ENCODE results near the gene KLF16. TPM values are rescaled to one million over a fixed set of nuclear protein-coding genes. Genes with fewer than 3 reads are reported as not detected.

KLF16 gene
- total and polyA plus RNA-seq, 9 of the 15 experiments (the other 6 are each of a cell fraction or from before 2014, with no cell fraction given): 0.04 to 60.4 (median 6.8) TPM

DNA sequence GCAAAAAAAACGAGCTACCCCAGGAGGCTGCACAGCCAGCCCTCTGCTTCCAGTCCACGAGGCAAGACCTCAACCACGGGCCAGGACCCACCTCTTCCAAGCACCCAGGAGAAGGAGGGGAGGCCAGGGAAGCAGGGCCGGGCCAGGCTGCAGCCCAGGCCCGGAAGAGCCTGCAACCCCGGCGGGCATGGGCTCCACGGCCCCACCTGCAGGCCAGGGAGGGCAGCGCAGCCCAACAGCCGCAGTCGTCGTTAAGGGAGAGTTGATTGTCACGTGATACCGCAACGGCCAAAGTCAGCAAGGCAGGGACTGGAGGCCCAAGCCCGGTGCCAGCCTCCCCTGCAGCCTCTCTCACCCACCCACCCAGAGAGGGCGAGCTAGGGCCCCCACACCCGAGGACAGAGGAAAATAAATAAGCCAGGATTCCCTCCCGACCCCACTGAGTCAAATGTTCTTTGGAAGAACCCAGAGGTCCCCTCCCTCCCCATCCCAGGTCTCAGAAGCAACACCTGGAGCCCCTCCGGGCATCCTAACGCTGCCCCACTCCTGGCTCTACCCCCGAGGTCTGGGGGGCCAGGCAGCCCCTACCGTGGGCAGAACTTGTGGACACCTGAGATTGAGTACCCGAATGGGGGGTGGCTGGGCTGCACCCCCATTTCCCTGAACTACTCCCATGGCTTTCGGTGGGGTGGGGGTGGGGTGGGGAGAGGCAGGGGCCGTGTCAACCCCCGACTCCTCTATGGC is 9.9 kb downstream of the KLF16 start (continued):
- TF ChIP-seq, protein P1, sequence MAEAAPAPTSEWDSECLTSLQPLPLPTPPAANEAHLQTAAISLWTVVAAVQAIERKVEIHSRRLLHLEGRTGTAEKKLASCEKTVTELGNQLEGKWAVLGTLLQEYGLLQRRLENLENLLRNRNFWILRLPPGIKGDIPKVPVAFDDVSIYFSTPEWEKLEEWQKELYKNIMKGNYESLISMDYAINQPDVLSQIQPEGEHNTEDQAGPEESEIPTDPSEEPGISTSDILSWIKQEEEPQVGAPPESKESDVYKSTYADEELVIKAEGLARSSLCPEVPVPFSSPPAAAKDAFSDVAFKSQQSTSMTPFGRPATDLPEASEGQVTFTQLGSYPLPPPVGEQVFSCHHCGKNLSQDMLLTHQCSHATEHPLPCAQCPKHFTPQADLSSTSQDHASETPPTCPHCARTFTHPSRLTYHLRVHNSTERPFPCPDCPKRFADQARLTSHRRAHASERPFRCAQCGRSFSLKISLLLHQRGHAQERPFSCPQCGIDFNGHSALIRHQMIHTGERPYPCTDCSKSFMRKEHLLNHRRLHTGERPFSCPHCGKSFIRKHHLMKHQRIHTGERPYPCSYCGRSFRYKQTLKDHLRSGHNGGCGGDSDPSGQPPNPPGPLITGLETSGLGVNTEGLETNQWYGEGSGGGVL (CRISPR knock-in tag; IDR thresholded peaks at IDR 0.05): no peak
- TF ChIP-seq NFRKB (IDR thresholded peaks at IDR 0.05; ENCODE audit: low read depth): no peak
- no peak for TF ChIP-seq NR3C1 (CRISPR knock-in tag; IDR thresholded peaks at IDR 0.05)
- 0 out of 2 replicates have a peak, but pooled peaks have one; percentile 81 for TF ChIP-seq ZNF583 (CRISPR knock-in tag; IDR thresholded peaks at IDR 0.05)
- TF ChIP-seq HOMEZ (CRISPR knock-in tag; IDR thresholded peaks at IDR 0.05): 0 out of 2 replicates have a peak, but pooled peaks have one; percentile 22
- no peak for TF ChIP-seq GATAD2A (IDR thresholded peaks at IDR 0.05)
- TF ChIP-seq TCF15 (CRISPR knock-in tag; IDR thresholded peaks at IDR 0.05): no peak
- TF ChIP-seq, protein P2, sequence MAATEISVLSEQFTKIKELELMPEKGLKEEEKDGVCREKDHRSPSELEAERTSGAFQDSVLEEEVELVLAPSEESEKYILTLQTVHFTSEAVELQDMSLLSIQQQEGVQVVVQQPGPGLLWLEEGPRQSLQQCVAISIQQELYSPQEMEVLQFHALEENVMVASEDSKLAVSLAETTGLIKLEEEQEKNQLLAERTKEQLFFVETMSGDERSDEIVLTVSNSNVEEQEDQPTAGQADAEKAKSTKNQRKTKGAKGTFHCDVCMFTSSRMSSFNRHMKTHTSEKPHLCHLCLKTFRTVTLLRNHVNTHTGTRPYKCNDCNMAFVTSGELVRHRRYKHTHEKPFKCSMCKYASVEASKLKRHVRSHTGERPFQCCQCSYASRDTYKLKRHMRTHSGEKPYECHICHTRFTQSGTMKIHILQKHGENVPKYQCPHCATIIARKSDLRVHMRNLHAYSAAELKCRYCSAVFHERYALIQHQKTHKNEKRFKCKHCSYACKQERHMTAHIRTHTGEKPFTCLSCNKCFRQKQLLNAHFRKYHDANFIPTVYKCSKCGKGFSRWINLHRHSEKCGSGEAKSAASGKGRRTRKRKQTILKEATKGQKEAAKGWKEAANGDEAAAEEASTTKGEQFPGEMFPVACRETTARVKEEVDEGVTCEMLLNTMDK (IDR thresholded peaks at IDR 0.05; ENCODE audit: borderline replicate concordance, insufficient read depth, low read depth, low read length, poor library complexity, severe bottlenecking): peak; percentile 45
- no peak for TF ChIP-seq MCM2 (IDR thresholded peaks at IDR 0.05; ENCODE audit: low read depth)
- no peak for TF ChIP-seq ZNF778 (CRISPR knock-in tag; IDR thresholded peaks at IDR 0.05)
- TF ChIP-seq, protein P3, sequence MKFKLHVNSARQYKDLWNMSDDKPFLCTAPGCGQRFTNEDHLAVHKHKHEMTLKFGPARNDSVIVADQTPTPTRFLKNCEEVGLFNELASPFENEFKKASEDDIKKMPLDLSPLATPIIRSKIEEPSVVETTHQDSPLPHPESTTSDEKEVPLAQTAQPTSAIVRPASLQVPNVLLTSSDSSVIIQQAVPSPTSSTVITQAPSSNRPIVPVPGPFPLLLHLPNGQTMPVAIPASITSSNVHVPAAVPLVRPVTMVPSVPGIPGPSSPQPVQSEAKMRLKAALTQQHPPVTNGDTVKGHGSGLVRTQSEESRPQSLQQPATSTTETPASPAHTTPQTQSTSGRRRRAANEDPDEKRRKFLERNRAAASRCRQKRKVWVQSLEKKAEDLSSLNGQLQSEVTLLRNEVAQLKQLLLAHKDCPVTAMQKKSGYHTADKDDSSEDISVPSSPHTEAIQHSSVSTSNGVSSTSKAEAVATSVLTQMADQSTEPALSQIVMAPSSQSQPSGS (CRISPR knock-in tag; IDR thresholded peaks at IDR 0.05): no peak
- TF ChIP-seq ZNF140 (CRISPR knock-in tag; IDR thresholded peaks at IDR 0.05): no peak
- TF ChIP-seq HEY1 (CRISPR knock-in tag; IDR thresholded peaks at IDR 0.05; ENCODE audit: borderline replicate concordance): no peak
- peak; percentile 85 for TF ChIP-seq RB1 (IDR thresholded peaks at IDR 0.05; ENCODE audit: low read depth)
- no peak for TF ChIP-seq LARP7 (IDR thresholded peaks at IDR 0.05)
- no peak for TF ChIP-seq POLR2AphosphoS2 (IDR thresholded peaks at IDR 0.05; ENCODE audit: low read length)
